ENCODE measurements around the gene GRHL1.

The GRHL1 gene

DNA sequence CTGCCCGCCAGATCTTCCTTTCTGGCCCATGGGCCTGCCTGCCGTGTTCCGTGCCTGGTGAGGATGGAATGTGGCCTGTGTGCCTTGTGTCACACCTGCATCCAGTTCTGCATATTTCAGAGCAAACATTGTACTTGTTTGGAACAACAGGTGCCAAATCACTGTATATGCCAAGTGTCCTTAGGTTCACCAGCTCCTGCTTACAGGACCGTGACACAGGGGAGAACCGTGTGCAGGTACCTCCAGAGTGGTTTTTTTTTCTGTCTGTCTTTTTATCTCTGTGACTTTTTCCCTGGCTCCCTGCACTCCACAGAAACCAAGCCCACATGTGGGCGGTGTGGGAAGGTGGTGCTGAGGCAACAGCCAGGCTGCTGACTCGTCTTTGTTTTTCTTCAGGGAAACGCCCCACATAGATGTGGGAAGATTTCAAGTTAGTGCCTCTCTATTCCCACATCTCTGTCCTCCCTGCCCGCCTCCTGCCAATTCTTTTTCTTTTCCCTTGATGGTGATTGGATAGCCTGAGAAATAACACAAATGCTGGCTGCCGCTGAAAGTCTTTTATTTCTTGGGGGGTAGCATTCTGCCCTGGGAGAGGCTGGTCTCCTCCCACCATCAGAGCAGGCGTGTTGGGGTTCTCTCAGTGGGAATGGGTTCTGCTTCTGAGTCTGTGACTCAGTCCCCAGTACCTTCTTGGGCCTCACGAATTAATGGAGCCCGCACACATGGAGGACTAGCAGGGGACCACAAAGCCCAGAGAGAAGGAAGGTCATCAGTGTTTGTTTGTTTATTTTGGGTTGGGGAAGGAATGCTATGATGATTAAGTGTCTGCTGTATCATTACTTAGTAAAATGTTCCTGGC, 21.4 kb downstream of the GRHL1 start:
- TF ChIP-seq POLR2A (IDR thresholded peaks at IDR 0.05; ENCODE audit: low read length) (no peak), GATA1 (IDR thresholded peaks at IDR 0.05; ENCODE audit: low read depth, low read length) (no peak)
- no peak for DNase-seq

DNA sequence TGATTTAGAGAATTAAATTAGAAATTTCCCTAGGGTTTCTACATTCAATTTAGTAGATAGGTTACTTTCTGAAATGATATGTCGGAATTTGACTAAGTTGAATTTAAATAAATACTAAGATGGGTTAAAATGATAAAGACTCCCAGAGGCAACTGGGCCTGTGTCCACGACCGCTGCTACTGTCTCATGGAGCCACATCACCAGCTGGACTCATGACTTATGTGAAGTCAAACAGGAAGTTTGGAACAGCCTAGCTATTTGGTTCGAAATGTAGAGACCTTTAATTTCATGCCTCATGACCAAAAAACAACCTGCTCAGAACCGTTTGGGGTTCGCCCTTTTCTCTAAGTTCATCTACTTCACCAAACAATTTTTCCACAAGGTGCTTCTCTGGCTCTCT, 22.2 kb downstream of the GRHL1 start:
- DNase-seq, result no peak
- TF ChIP-seq GATA1 (IDR thresholded peaks at IDR 0.05; ENCODE audit: low read depth, low read length) (no peak), POLR2A (IDR thresholded peaks at IDR 0.05; ENCODE audit: low read length) (no peak)

DNA sequence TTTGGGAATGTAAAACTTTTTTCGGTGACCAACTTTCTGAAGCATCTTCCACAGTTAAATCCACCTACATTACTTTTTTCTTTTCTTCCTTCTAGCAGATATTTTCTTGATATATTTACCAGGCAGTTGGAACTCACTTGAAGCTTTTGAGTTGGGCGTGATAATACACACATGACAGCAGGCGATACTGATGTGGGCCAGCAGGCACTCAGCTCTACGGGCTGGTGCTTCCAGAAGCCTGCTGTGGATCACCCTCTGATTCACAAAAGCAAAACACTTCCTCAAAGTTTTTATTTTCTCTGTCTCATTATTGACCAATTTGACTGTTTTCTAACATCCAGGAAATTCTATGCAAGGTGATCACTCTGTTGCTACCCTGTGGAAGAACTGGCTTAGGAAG, 22.9 kb downstream of the GRHL1 start:
- DNase-seq, result no peak
- no peak for TF ChIP-seq GATA1 (IDR thresholded peaks at IDR 0.05; ENCODE audit: low read depth, low read length)
- TF ChIP-seq POLR2A (IDR thresholded peaks at IDR 0.05; ENCODE audit: low read length), result no peak

DNA sequence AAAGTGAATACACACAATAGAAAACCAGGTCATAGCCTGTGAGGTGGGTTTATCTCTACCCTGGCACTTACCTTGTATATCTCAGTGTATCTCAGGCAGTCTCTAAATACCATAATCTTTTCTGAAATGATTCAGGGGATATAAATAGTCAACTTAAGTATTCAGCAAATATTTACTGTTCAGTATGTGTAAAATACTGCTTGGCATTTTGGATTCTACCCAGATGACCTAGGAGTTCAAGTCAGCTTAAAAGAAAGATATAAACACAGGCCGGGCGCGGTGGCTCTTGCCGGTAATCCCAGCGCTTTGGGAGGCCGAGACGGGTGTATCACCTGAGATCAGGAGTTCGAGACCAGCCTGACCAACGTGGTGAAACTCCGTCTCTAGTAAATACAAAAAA, 23.8 kb downstream of the GRHL1 start:
- TF ChIP-seq GATA1 (IDR thresholded peaks at IDR 0.05; ENCODE audit: low read depth, low read length), result no peak
- TF ChIP-seq POLR2A (IDR thresholded peaks at IDR 0.05; ENCODE audit: low read length), result no peak
- no peak for DNase-seq

DNA sequence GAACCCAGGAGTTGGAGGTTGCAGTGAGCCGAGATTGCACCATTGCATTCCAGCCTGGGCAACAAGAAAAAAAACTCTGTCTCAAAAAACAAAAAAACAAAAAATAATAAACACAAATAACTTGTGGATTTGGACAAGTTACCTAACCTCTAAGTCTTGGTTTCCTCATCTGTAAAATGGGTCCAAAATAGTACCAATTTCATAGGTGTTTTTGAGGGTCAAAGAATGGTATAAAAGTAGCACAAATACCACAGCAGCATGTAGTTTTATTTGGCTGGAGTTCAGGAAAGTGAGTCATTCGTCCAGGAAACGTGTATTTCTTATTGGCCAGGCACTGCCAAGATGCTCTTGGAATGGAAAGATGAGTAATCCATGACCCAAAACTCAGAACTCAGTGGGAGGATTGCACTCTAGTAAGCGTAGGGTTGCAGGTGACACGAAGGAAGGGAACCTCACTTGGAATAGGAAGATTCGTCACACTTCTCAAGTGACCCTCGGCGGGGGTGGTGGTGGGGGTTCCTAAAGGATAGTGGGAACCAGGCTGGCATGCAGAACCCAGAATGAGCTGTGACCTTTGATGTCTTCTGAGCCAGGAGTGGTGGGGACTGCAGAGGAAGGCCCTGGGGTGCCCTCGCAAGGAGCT, 24.4 kb downstream of the GRHL1 start:
- peak; percentile 12 to 64 for DNase-seq
- no peak for TF ChIP-seq POLR2A (IDR thresholded peaks at IDR 0.05; ENCODE audit: low read length)
- TF ChIP-seq GATA1 (IDR thresholded peaks at IDR 0.05; ENCODE audit: low read depth, low read length), result no peak

DNA sequence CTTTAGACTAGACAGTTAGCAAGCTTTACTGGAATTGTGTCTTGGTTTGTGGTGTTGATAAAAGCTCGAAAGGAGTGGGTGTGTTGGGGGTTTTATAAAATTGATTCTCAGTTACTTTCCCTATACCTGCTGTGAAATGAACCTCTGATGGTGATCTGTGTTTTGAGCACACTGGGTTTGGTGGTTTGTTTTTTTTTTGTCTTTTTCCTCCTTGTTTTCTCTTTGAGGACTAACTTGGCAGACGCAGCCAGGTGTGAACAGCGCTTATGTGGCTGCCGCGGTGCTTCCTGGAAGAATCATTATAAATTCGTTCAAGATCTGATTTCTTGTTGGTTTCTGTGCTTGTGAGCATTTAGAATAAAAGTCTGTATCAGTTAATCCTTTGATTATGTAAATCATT, 28.5 kb downstream of the GRHL1 start:
- TF ChIP-seq GATA1 (IDR thresholded peaks at IDR 0.05; ENCODE audit: low read depth, low read length) (no peak), POLR2A (IDR thresholded peaks at IDR 0.05; ENCODE audit: low read length) (no peak)
- DNase-seq, result no peak

DNA sequence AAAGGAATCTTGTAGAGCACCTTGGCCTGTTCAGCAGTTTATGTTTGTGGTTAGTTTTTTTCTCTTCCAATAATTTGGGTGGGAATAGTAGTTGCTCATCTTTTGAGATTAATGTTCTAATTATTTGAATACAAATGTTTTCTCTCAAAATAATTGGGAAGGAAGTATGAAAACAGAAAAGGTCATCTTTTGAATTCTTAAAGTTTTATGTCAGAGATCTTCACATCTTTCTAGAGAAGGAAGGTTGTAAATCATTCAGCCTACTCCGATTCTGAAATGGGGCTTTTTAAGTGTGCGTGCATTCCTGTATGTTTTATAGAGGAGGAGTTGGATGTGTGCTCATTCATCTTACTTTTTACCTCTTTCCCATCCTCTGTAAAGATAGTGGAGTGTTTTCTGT, 29.0 kb downstream of the GRHL1 start:
- no peak for TF ChIP-seq POLR2A (IDR thresholded peaks at IDR 0.05; ENCODE audit: low read length)
- no peak for TF ChIP-seq GATA1 (IDR thresholded peaks at IDR 0.05; ENCODE audit: low read depth, low read length)
- no peak for DNase-seq

DNA sequence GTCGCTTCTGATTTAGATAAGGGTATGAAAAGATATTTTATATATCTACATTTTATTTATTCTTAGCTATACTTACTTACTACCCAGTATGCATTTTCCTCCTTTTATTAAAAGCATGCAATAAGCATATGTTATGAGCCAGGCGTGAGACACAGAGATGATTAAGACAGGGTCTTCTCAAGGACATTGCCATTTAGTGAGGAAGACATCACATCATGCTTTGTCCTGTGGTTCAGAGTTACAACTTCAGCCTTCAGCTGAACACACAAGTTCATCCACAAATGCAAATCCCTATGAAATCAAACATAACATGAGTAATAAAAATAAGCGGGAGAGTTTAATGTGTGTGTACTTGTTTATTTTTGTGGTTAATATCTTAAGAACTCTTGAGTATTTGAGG, 30.2 kb downstream of the GRHL1 start:
- DNase-seq, result no peak
- TF ChIP-seq GATA1 (IDR thresholded peaks at IDR 0.05; ENCODE audit: low read depth, low read length), result no peak
- no peak for TF ChIP-seq POLR2A (IDR thresholded peaks at IDR 0.05; ENCODE audit: low read length)

DNA sequence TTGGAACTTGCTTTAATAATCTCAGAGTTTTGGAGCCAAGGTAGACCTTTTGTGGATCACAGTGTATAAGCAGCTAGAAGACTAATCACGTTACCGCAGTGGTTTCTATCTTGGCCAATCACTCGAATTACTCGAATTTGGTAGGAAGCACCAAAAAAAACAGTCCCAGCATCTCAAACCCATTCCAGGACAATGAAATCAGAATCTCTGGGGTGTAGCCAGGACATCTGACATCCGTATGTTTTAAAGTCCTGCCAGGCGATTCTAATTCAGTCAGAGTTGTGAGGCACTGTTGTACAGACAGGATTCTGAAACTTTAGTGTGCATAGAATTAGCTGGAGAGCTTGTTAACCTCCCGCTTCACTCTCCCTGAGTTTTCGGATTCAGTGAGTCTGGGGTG, 30.8 kb downstream of the GRHL1 start:
- TF ChIP-seq GATA1 (IDR thresholded peaks at IDR 0.05; ENCODE audit: low read depth, low read length) (no peak), POLR2A (IDR thresholded peaks at IDR 0.05; ENCODE audit: low read length) (no peak)
- no peak for DNase-seq

DNA sequence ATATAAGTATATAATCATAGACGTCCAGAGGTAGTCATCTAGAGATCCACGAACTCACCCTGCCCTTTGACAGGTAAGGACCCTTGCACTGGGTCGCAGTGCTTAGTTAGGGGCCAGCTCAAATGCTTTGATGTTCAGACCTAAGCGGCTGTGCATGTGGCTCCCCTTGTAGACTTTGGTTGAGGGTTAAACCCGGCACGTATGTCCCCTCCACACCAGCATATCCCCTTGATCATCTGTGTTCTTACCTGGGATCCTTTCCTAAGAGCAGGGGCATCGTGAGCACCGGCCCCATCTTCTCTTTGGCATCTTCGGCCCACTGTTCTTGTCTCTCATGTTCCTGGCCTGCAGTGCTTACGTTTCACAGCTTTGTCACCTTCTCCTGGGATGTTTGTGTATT, 31.4 kb downstream of the GRHL1 start:
- no peak for DNase-seq
- TF ChIP-seq POLR2A (IDR thresholded peaks at IDR 0.05; ENCODE audit: low read length), result no peak
- no peak for TF ChIP-seq GATA1 (IDR thresholded peaks at IDR 0.05; ENCODE audit: low read depth, low read length)

DNA sequence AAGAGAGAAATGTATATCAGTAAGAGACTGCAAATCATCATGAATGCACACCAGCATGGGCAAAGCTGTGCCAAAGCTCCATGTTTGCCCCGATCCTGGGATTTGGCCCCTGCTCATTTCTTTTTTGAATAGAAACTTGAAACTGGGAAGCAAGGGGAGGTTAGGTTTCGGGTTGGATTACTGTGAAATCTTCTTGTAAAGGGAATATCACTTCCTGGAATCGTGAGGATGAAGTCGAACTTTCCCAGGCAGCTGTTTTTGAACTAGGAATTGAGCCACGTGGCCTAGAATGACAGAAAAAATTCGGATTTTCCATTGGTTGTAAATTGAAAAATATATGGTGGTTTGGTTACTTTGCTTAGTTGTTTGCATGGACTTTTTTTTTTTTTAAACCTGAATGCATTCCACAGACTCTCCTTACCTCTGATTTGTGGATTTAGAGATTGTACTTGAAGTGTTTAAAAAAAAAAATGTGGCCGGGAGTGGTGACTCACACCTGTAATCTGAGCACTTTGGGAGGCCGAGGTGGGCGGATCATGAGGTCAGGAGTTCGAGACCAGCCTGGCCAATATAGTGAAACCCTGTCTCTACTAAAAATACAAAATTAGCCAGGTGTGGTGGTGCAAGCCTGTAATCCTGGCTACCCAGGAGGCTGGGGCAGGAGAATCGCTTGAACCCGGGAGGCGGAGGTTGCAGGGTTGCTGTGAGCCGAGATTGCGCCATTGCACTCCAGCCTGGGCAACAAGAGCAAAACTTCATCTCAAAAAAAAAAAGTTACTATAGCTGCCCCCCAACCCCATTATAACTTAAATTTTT, 32.1 kb downstream of the GRHL1 start:
- no peak for DNase-seq
- no peak for TF ChIP-seq POLR2A (IDR thresholded peaks at IDR 0.05; ENCODE audit: low read length)
- TF ChIP-seq GATA1 (IDR thresholded peaks at IDR 0.05; ENCODE audit: low read depth, low read length), result no peak

DNA sequence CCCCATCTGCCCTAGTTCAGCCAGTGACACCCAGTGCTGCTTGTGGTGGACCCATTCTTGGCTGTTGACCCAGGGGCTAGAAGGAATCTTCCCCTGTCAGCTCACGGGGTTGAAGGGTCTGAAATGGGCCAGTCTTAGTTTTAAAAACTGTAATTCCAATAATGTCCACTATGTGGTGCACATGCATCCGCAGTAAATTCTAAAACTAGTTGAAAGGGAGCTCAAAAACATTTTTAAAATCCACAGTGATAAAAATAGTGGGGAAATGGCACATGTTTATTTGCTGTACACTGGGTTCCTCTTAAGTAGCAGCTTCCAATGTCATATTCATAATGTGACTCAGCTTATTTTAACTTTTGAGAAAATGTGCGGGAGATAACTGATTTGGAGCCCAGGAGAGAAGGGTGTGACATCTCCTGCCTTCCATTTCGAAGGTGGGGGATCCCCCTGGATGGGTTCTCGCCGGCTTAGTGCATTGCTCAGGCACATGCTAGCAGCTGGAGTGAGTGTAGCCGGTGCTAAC, 32.8 kb downstream of the GRHL1 start:
- TF ChIP-seq POLR2A (IDR thresholded peaks at IDR 0.05; ENCODE audit: low read length) (no peak), GATA1 (IDR thresholded peaks at IDR 0.05; ENCODE audit: low read depth, low read length) (no peak)
- DNase-seq, result peak; percentile 57 to 75

DNA sequence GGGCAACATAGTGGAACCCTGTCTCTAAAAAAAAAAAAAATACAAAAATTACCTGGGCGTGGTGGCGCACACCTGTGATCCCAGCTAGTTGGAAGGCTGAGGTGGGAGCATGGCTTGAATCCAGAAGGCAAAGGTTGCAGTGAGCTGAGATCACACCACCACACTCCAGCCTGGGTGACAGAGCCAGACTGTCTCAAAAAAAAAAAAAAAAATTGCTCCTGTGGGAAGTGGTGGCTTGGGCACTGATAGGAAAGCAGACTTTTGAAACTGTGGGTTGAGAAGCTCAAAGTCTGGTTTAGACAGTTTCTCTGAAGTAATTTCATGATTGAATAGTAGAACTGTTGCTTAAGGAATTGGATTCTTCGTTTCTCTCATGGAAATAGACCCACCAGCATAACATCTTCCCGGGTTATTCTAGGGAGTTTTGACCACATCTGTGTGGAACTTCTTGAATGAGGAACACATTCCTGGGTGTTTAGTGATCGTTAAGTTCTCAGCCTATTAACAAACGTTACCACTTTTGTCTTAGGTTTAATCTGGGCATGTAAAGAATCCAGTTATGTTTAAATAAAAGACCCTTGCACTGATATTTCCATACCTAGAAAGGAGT, 33.5 kb downstream of the GRHL1 start:
- DNase-seq, result no peak
- TF ChIP-seq POLR2A (IDR thresholded peaks at IDR 0.05; ENCODE audit: low read length), result no peak
- TF ChIP-seq GATA1 (IDR thresholded peaks at IDR 0.05; ENCODE audit: low read depth, low read length), result no peak
